WI38 (cell line): ENCODE data around the gene COMMD10.
A peak's percentile ranks its signal among the peaks of the same experiment; 100 is the strongest.

Source experiments
- H3K4me3 ChIP-seq: 2 replicates; pipeline ENCODE4 v1.5.1; 2011; ENCODE audit warnings: low read depth, mild to moderate bottlenecking, control low read depth, low read length
- CTCF ChIP-seq: IDR thresholded peaks from 2 replicates; pipeline ENCODE4 v1.5.1; 2012; ENCODE audit warnings: low read depth, mild to moderate bottlenecking, control low read depth, low read length

Gene COMMD10

GRCh38 chr5:116137544-116138378, 52.9 kb downstream of the COMMD10 start:
- TF ChIP-seq CTCF, result peak; percentile 51
- no peak overlapping the region for H3K4me3 ChIP-seq

DNA sequence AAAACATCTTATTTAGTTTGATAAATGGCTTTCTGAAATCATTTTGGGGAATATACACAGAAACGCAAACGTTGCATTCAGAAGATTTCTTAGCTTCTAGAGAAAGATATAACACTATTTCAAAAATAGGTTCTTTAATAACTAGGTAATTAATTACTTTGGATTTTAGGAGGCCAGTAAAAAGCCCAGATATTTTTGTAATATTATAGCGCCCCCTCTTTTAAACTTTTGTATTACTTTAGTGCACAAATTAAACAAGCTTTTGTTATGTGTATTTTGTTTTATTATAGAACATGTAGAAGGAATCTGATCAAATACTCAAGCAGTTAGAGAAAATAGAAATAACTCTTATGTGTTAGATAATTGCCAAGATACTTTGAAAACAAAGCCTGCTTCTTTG, 57.7 kb downstream of the COMMD10 start:
- no peak for TF ChIP-seq CTCF
- H3K4me3 ChIP-seq, result no peak overlapping the region

GRCh38 chr5:116144103-116144502, 59.3 kb downstream of the COMMD10 start:
- H3K4me3 ChIP-seq, result no peak overlapping the region
- no peak for TF ChIP-seq CTCF

DNA sequence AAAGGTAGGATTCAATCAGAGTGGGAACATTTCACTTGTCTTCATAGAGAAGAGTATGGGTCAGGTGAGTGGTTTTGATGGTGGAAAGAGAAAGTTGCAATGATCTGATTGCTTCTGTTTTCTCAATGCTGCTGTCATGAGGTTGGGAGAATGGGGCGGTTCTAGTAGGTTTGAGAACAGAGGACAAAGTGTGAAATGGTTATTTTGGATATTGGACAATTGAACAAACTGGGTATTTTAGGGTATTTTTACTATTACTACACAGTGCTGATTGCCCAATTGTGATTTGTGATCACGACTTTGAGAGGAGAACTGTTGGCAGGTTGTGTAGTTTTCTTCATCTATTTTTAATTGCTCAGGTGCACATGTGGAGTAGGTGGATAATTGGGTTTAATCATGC, 60.2 kb downstream of the COMMD10 start:
- no peak overlapping the region for H3K4me3 ChIP-seq
- no peak for TF ChIP-seq CTCF

DNA sequence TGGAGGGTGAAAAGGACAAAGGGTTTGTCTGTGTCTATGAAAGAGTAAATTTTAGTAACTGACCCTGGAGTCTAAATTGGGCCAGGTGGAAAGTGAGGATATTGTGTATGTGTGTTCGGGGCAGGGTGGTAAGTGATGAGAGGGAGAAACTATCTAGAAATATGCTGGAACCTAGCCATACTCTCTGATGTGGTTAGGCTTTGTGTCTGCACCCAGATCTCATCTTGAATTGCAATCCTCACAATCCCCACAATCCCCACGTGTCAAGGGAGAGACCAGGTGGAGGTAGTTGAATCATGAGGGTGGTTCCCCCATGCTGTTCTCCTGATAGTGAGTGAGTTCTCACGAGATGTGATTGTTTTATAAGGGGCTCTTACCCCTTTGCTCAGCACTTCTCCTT, 60.6 kb downstream of the COMMD10 start:
- H3K4me3 ChIP-seq, result no peak overlapping the region
- no peak for TF ChIP-seq CTCF

DNA sequence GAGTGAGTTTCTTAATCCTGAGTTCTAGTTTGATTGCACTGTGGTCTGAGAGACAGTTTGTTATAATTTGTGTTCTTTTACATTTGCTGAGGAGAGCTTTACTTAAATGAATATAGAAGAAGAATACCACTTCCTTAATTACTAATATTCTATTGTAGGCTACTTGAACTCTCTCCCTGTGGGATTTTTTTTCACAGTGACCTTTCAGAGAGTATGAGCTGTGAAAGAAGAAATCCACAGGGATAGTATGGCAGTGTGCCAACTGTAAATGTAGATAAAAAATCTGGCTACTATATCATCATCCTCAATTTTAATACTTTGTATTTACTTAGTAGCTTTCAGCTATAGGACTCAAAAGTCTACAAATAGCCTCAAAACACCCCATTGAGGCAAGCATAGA, 67.3 kb downstream of the COMMD10 start:
- no peak for TF ChIP-seq CTCF
- no peak overlapping the region for H3K4me3 ChIP-seq

GRCh38 chr5:116153687-116154174, 68.9 kb downstream of the COMMD10 start:
- H3K4me3 ChIP-seq, result no peak overlapping the region
- TF ChIP-seq CTCF, result no peak
